GM18502 (cell line): ENCODE data around the gene CCL27.

Experiments
- ATAC-seq: cut with Tn5 transposase; IDR thresholded peaks from one replicate; pipeline ENCODE4 v1.9.1; 2021; ENCODE audit warnings: mild to moderate bottlenecking; ENCODE audit not compliant: unreplicated experiment, poor library complexity

The CCL27 gene

DNA sequence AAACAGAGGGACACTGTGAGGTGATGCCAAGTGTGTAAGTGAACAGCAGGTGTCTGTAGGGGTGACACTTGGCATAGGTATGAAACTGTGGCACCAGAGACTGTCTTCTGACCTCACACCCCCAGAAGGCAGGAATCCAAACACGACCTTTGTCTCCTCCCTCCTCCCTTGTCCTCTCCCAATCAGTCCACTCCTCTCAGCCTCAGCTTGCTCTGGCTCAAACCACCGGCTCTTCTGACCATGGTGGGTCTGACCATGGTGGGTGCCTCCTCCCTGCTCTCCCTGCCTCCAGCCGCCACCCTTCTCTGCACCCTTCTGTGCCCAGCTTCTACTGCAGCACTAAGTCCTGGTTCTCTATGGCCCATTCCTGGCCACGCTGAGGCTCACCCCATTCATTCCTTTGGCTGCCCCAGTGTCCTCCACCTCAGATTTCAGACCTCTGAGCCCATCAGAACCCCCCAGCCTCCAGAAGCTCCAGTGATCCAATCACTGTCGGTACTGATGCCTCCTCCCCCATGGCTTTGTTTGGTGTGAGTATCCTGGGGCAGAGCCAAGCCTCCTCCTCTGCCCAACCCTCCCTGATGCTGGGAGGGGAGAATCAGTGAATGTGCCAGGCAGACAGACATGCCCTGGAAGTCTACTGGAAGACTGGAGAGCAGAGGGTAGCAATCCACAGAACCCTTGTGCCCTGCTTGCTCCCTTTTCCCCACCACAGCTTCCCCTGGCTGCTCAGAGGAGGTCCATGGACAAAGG is 31.9 kb downstream of the CCL27 start:
- no peak for ATAC-seq

DNA sequence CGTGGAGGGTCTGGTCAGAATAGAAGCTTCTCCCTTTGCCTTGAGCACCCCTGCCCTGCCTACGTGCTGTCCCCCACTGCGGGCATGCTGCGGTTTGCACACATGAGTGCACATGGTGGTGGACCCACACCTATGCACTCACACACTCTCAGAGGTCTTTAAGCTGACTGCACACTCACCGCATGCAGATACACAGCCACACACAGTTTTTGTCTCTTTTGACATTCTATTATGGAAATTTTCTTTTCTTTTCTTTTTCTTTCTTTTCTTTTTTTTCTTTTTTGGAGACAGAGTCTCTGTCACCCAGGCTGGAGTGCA is 33.0 kb downstream of the CCL27 start:
- ATAC-seq: no peak

DNA sequence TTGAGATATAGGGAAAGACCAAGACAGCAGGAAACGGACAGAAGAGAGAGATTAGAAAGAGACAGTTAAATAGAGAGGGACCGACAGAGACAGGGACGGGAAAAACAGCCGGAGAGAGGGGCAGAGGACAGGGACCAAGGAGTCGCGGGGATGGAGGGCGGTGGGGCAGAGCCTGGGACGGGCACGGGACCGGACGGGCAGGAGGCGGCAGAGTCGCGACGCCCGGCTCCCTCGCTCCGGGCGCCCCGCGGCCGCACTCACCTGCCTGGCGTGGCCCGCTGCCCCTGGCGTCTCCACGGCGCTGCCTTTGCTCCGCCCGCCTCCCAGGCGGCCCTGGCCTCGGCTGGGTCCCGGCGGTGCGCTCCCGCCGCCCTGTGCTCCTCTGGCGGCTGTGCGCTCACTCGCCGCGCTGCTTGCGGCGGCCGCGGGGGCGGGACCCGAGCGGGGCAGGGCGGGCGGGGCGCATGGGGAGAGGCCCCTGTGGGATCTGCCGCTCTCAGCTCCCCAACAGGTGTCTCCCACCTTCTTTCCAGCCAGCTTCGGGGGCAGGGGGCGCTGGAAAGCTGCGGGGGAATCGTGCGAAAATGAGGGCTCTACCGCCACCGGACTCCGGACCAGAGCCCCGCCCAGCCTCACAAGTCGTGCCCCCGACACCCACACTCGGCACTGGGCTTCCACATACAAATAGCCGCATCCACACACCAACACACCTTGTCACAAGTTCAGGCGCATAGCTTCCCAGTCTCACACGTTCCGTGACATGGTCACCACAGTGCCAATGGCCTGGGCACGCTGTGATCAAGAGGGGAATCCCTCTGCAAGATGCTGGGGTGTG is 33.6 kb downstream of the CCL27 start, which contains the start of gene ARID3C:
Gene ARID3C, minus strand, starts transcription at position 411 of the 835 bp plus-strand sequence. CDS start 1,052 bp downstream, outside the sequence.
- no peak for ATAC-seq

DNA sequence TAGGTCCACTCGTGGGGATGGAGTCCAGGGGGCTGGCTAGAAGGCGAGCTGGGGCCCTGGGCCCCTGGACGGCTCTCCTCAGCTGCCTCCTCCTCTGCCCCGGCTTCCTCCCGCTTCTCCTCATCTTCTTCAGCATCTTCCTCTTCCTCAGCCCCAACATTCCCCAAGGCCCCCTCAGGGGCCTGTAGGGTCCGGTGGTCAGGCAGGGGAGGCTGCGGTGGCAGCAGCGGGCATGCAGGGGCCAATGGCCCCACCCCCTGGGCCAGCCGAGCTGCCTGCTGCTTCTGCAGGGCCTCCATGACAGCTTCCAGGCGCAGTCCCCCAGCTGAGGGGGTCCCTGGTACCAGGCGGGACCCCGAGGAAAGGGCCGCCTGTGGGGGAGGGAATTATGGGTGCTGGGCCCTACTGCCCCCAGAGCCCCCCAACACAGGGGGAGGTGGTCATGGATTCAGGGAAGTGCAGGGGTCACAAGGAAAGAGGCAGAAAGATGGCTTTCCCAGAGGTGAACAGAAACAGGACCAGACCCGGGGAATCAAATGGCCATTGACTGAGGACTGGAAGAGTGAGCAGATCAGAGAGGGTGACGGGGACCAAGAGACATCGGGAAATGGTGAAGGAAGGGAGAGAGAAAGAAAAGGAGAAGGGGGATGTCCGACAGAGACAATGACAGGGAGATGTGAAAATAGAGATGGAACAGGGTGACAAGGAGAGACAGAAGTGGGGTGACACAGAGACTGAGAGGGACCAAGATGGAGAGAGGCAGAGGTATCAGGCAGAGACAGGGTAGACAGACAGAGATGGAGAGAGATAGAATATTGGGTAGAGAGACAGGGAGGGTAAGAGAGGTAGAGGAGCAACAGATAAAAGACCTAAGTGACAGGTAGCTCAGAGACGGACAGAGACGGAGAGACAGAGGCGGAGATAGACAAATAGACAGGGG is 34.5 kb downstream of the CCL27 start:
- no peak for ATAC-seq

- ATAC-seq: no peak
Observed at GRCh38 chr9:34625186-34625486, 37.3 kb downstream of the CCL27 start.

DNA sequence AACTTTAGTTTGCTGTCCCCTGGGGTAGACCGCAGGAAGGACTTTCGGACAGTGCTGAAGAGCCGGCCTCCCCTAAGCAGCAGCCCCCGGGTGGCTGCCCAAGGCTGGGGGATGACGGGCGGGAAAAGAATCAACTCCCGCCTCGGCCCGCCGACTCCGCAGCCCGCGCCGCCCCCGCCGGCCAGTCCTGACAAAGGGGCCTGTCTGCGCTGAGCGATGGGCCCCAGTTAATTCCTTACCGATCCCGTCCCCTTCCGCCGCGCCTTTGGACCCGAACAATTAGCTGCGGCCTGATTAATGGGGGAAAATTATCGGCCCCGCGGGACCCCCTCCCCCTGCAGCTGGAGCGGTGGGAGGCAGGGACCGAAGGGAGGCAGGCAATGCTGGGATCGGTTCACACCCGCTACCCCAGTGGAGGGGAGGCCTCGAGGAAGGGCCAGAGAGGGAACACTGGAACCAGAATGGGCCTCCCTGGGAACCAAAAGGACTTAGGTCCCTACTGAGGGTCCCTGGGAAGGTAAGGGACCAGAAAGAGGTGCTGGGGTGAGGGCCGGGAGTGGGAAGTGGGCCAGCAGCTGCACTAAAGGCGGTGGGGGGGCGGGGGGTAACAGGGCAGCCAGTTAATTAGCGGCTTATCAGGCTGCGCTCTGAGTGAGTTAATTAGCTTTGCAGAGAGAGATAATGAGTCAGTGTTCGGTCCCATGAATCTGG is 37.8 kb downstream of the CCL27 start:
- ATAC-seq: no peak

- ATAC-seq: no peak
Observed at GRCh38 chr9:34623374-34624235, 38.9 kb downstream of the CCL27 start.

GRCh38 chr9:34620061-34620994 is 42.1 kb downstream of the CCL27 start, which contains the start of gene DCTN3:
Gene DCTN3, minus strand, starts transcription at chr9:34620495. Its CDS starts 31 bp downstream, at chr9:34620464.
- ATAC-seq: peak; percentile 99

GRCh38 chr9:34615132-34615531 is 47.3 kb downstream of the CCL27 start:
- no peak for ATAC-seq

- ATAC-seq: no peak
Observed at GRCh38 chr9:34612788-34613390, 49.6 kb downstream of the CCL27 start.
